Hippocampal formation (tissue), 2 donors: ENCODE measurements around the gene FBN2.
"Not testable (repeated sequence)": the region's sequence is repeated elsewhere in the genome, so short reads cannot be mapped to it uniquely, and the experiment has no call there.

Experiments
- DNase-seq, 2 donors: peaks; one replicate each; lab custom pipeline; 2025; lab: John Stamatoyannopoulos, UW

Gene FBN2

GRCh38 chr5:128534726-128535125 lies 3.3 kb downstream of the FBN2 start:
- DNase-seq = no peak

- no peak for DNase-seq
These were observed 5.3 kb downstream of the FBN2 start for GRCh38 chr5:128532776-128533175.

GRCh38 chr5:128532127-128532526 lies 5.9 kb downstream of the FBN2 start:
- DNase-seq = no peak

- no peak for DNase-seq
These were observed 9.3 kb downstream of the FBN2 start for GRCh38 chr5:128528637-128529255.

GRCh38 chr5:128528126-128528525 lies 9.9 kb downstream of the FBN2 start:
- DNase-seq = no peak

- DNase-seq = no peak
These were observed 11.0 kb downstream of the FBN2 start for GRCh38 chr5:128527077-128527476.

GRCh38 chr5:128522336-128522735 lies 15.7 kb downstream of the FBN2 start:
- no peak for DNase-seq

- no peak for DNase-seq
These were observed 18.2 kb downstream of the FBN2 start for GRCh38 chr5:128519827-128520226.

- no peak for DNase-seq
These were observed 21.1 kb downstream of the FBN2 start for GRCh38 chr5:128516978-128517377.

GRCh38 chr5:128513806-128514205 lies 24.2 kb downstream of the FBN2 start:
- no peak for DNase-seq

GRCh38 chr5:128512894-128513293 lies 25.2 kb downstream of the FBN2 start:
- no peak for DNase-seq

GRCh38 chr5:128506643-128507042 lies 31.4 kb downstream of the FBN2 start:
- DNase-seq = no peak

- DNase-seq = not testable (repeated sequence)
These were observed 34.3 kb downstream of the FBN2 start for GRCh38 chr5:128503727-128504126.

GRCh38 chr5:128498844-128499455 lies 39.1 kb downstream of the FBN2 start:
- peak in 1 of 2 donors; percentile 2 for DNase-seq

GRCh38 chr5:128494516-128494915 lies 43.5 kb downstream of the FBN2 start:
- DNase-seq = no peak

GRCh38 chr5:128493657-128494329 lies 44.3 kb downstream of the FBN2 start:
- DNase-seq = no peak

- no peak for DNase-seq
These were observed 46.8 kb downstream of the FBN2 start for GRCh38 chr5:128491291-128491690.

GRCh38 chr5:128490761-128491160 lies 47.3 kb downstream of the FBN2 start:
- DNase-seq = no peak

- DNase-seq = no peak
These were observed 51.0 kb downstream of the FBN2 start for GRCh38 chr5:128487041-128487440.

GRCh38 chr5:128483738-128484137 lies 54.3 kb downstream of the FBN2 start:
- DNase-seq = no peak

GRCh38 chr5:128480906-128481633 lies 57.0 kb downstream of the FBN2 start:
- DNase-seq = no peak

- DNase-seq = no peak
These were observed 57.9 kb downstream of the FBN2 start for GRCh38 chr5:128480158-128480557.
